GM19463 (cell line): Measurements from ENCODE around the gene DSCAML1.
A peak's percentile ranks its signal among the peaks of the same experiment; 100 is the strongest.

Experiments
- ATAC-seq: cut with Tn5 transposase; IDR thresholded peaks from one replicate; pipeline ENCODE4 v1.9.1; 2021; ENCODE audit warnings: mild to moderate bottlenecking, moderate library complexity; ENCODE audit not compliant: unreplicated experiment

The DSCAML1 gene

DNA sequence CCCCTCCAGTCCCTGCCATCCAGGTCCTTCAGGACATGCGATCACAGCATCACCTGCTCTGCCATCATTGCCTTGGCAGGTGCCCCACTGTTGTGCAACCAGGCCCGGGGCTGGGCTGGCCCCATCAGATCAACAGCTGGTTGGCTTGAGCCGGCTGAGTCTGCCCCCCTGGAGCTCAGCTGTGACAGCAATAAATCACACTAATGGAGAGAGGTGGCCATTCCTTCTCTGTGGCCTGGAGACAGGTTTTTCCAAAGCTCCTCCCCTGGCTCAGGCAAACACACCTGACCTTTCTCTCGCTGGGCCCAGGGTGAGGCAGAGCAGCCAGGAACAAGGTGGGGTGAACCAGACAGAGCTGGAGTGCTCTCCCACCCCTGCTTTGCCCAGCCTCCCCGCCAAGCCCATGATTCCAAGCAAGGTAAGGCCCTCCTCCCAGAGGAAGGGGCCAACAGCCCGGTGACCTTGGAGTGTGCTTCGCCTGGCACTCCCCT is 36.4 kb upstream of the DSCAML1 start:
- no peak for ATAC-seq

- no peak for ATAC-seq
Observed at GRCh38 chr11:117832511-117832910, 35.5 kb upstream of the DSCAML1 start.

DNA sequence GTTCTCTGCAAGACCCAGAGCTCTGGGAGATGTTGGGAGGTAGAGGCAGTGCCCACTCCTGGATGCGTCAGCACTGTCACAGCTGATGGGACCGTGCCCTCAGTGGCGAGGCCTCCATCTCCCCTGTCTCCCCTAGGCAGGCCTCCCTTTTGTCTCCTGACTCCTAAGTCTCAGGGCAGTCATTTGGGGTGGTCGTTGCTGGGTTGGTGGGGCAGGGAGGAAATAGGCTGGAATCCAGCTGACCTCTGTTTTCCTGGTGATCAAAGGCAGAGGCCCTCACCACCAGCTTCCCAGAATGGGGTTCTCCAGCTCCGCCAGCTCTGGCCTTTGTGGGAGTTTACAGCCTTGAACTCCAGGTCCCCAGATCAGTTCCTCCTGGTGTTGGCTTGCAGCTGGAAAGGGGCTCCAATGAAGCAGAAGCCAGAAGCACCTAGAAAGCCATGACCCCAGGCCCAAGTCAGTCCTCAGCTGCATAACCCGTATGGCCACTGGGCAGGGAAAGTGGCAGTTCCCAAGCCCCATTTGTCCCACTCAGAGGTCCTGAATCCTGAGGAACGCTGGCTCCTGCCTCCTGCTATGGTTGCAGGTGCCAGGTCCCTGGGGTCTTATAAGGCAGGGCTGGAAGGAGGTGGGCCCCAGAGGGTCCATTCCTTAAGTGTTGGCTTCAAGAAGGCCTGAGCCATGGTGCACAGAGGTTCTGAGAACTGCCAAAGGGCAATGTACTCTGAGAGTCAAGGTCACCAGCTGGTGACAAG is 34.8 kb upstream of the DSCAML1 start:
- ATAC-seq = no peak

GRCh38 chr11:117830674-117831351 is 33.8 kb upstream of the DSCAML1 start:
- ATAC-seq = no peak

DNA sequence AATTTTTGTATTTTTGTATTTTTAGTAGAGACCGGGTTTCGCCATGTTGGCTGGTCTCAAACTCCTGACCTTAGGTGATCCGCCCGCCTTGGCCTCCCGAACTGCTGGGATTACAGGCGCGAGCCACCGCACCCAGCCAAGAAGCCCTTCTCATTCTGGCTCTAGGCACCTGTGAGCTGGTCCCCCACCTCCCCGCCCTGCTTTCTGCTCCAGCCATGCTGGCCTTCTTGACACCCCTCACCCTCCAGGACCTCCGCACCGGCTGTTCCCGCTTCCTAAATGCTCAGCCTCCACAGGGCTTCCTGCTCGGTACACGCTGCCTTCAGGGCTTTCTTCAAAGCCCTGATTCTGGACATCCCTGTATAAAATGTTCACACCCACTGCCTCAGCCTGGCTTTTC is 33.1 kb upstream of the DSCAML1 start:
- ATAC-seq = no peak

- no peak for ATAC-seq
Observed at GRCh38 chr11:117829369-117829725, 32.3 kb upstream of the DSCAML1 start.

DNA sequence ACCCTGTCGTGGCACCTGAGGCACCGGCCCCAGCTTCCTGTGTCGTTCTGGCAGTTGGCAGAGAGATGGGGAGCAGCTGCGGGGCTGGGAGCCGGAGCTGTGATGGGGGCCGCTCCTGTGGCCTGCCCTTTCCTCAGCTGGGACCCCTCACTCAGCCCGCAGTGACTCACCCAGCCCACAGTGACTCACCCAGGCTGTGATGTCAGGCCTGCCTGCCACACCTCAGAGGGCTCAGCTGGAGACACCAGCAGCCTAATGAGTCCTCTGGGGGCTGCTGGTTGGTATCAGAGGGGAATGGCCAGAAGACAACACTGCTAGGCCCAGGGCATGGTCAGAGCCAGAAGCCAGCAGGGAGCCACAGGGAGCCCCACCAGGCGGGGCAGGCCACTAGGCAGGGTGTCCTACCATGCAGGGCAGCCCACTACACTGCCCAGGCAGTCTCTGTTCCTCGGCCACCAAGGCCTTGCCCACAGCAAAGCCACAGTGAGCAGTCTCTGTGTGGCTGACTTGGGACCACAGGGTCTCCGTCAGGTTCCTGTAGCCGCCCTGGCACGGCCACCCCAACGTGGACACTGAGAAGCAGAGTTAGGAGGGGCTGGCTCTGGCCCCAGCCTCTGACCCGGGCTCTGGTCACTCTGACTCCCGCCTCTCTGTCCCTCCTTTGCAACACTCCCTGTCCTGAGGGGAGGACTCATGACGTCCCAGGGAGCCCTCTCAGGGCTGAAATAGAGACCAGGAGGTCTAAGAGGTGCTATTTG is 31.8 kb upstream of the DSCAML1 start:
- ATAC-seq = peak; percentile 80

- ATAC-seq = no peak
Observed at GRCh38 chr11:117827521-117828511, 30.8 kb upstream of the DSCAML1 start.

DNA sequence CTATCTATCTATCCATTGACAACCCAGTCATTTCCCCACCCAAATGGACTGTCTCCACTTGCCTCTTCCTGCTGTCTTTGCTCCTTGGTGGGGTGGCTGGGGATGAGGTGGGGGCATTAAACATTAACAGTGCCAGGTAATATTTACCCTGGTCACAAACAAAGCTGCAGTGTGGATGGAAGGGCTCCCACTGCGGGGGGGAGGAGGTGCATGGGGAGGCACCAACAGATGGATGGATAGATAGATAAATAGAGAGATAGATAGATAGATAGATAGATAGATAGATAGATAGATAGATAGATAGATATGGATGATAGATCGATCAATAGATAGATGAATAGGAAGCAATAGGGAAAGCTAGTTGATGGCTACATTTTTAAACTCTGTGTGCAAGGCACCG is 29.8 kb upstream of the DSCAML1 start:
- no peak for ATAC-seq

- no peak for ATAC-seq
Observed at GRCh38 chr11:117826190-117826570, 29.2 kb upstream of the DSCAML1 start.

DNA sequence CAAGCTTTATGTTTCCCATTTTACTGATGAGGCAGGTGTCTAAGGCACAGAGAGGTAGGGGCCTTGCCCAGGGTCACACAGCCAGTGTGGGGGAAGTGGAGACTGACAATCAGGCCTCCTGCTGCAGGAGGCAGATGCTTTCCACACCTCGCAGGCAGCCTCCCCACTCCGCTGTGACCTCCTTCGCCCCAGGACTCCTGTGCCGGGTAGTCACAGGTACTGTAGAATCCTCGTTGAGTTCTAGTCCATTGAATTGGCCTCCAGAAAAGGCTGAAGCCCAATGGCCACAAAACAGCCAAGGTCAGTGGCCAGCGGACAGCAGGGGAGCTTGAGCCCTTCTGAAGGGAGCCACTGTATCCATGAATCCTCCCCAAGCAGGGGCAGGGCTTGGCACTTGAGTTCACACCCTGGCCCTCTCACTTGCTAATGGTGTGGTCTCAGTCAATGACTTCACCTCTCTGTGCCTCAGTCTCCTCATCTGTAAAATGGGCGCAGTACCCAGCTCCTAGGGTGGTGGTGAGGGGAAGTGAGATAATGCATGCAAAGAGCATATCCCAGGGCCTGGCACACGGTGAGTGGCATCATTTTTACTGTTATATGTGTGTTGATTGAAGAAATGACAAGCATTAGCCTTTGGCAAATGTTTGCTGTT is 28.6 kb upstream of the DSCAML1 start:
- no peak for ATAC-seq

DNA sequence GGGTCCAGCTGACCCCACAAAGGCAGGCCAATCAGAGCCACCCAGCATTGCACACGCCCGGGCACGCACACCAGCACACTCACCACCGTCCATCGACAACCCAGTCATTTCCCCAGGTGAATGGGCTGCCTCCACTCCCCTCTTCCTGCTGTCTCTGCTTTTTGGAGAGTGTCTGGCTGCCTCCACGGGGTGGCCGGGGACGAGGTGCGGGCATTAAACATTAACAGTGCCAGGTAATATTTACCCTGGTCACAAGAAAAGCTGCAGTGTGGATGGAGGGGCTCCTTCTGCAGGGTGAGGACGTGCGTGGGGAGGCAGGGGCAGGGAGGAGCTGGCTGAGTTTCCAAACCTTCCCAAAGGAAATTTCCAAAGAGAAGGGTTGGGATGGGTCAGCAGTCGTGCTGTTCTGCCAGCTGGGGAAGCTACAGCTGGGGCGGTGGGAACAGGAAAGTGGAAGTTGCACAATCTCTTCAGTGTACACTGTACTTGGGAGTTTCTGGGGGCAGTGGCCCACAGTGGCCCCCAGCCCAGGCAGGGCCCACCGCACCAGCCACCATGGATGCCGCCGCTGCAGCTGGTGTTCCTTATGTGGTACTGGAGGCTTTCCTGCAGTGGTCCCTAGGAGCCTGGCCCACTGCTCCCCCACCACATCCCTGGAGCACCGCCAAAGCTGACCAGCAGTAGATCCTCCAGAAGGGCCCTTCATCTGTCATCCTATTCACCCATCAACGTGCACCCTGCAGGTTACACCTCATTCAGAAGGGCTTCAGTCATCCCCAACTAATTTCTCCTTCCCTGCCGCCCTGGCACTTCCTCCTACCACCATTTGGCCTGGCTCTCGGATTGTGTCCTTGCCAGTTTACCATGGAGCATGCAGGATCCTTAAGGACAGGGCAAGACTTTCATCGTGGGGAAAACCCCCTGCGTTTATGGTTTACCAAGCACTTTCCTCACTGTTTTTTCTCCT is 27.8 kb upstream of the DSCAML1 start, which contains the start of gene FXYD2:
TSS of gene FXYD2 (minus strand) at position 174 of the 967 bp plus-strand sequence. CDS start at position 108, 66 bp downstream.
- ATAC-seq = no peak

GRCh38 chr11:117823946-117824420 is 27.0 kb upstream of the DSCAML1 start:
- ATAC-seq = no peak

DNA sequence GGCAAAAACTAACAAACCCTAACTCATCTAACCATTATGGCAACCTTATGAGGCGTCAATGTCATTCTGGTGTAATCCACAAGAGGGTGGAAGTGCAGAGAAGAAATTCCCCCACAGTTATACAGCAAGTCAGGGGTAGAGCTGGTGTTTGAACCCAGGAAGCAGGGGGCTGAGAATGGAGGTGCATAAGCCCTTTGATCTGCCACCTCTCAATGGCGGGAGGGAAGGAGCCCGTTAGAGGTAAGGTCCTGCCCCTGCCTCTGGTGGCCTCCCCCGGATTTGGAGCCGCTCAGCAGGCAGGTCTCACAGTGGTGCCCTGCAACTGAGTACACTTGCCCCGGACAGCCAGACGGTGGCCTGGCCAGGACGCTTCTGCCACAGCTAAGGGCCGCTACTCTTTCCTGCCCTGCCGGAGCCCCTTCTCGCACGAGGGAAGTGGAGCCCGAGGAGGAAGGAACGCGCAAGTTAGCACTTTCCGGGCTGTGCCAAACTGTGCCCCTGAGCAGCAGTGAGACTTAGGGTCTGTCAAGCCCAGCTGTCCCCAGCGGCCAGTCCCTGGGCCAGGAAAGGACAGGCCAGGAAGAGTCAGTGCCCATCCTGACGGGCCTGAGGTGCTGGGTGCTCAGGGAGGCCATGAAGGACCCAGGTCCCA is 26.4 kb upstream of the DSCAML1 start:
- ATAC-seq = no peak

DNA sequence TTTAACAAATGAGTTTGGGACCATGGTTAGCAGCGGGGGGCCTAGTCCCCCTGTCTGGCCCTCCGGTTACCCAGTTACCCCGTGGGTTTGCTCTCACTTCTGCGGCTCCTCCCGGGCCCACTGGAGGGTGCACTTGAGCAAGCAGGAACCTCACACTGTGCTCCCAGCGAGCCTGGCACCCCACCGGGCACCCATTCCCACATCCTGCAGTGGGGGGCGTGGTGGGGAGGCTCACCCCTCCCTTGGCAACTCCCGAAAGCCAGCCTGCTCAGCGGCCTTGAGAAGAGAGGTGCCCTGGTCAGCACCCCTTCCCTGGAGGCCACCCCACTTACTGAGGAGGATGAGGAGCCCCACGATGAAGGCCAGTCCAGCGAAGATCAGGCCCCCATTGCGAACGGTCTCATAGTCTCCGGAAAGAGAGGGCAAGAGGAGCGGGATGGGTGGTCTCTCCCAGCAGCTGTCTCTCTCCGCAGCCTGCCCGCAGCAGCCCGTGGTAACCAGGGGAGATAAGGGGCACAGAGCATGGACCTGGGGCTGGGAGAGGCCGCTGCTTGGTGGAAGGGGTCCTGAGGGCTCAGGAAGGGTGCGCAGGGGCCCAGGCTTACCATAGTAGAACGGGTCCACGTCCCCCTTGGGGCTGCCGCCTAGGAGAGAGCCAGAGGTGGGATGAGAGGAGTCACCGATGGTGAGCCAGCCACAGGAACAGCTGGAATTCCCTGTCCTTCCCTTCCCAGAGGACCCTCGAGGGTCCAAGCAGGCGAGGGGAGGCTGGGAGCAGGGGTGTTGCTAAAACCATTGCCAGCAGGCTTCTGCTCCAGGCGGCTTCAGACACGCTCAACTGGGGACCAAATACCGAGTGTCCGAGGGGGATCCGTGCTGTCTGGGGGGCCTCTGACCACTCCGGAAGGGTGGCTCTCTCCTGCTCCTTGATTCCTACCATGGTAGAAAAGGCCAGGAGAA is 25.3 kb upstream of the DSCAML1 start:
- no peak for ATAC-seq

DNA sequence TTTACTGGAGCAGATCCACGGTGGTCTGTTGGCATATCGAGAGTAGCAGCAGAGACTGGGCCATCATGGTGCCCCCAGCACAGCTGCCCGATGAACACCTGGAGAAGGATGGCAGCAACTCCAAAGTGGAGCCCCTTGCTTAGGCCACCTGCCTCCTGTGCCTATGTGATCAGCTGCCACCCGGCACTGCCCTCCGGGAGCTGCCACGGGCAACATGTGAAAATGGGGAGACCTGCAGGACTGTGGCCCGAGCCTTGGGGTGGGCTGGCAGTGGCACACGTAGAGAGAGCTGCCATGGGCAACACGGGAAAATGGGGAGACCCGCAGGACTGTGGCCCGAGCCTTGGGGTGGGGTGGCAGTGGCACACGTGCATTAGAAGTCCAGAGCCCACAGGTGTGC is 24.4 kb upstream of the DSCAML1 start:
- no peak for ATAC-seq

GRCh38 chr11:117820516-117820915 is 23.5 kb upstream of the DSCAML1 start:
- ATAC-seq = no peak
